Ishikawa (cell line): Measurements from ENCODE around the gene PDGFB.

Source experiments
- CEBPB ChIP-seq: IDR thresholded peaks from 2 replicates; pipeline ENCODE4 v1.6.1; 2012
- CREB1 ChIP-seq: IDR thresholded peaks from 2 replicates; pipeline ENCODE4 v1.6.1; 2012; ENCODE audit warnings: low read depth
- EGR1 ChIP-seq: IDR thresholded peaks from 2 replicates; pipeline ENCODE4 v1.6.1; 2012
- EP300 ChIP-seq: IDR thresholded peaks from 2 replicates; pipeline ENCODE4 v1.6.1; 2012; ENCODE audit warnings: borderline replicate concordance
- FOXM1 ChIP-seq: IDR thresholded peaks from 2 replicates; pipeline ENCODE4 v1.6.1; 2012; ENCODE audit warnings: low read depth, borderline replicate concordance
- MAX ChIP-seq: IDR thresholded peaks from 2 replicates; pipeline ENCODE4 v1.6.1; 2012
- NFIC ChIP-seq: IDR thresholded peaks from 2 replicates; pipeline ENCODE4 v1.6.1; 2012
- RAD21 ChIP-seq: IDR thresholded peaks from 2 replicates; pipeline ENCODE4 v1.6.1; 2012; ENCODE audit warnings: low read depth
- REST ChIP-seq: IDR thresholded peaks from 2 replicates; pipeline ENCODE4 v1.6.1; 2012; ENCODE audit warnings: low read depth, mild to moderate bottlenecking
- TAF1 ChIP-seq: IDR thresholded peaks from 2 replicates; pipeline ENCODE4 v1.6.1; 2012; ENCODE audit warnings: low read depth, mild to moderate bottlenecking
- TCF12 ChIP-seq: IDR thresholded peaks from 2 replicates; pipeline ENCODE4 v1.6.1; 2012; ENCODE audit warnings: low read depth
- TEAD4 ChIP-seq: IDR thresholded peaks from 2 replicates; pipeline ENCODE4 v1.6.1; 2012
- USF1 ChIP-seq: IDR thresholded peaks from 2 replicates; pipeline ENCODE4 v1.6.1; 2012
- YY1 ChIP-seq: IDR thresholded peaks from 2 replicates; pipeline ENCODE4 v1.6.1; 2012; ENCODE audit warnings: low read depth
- ZBTB7A ChIP-seq: IDR thresholded peaks from 2 replicates; pipeline ENCODE4 v1.6.1; 2012; ENCODE audit warnings: low read depth

The PDGFB gene

DNA sequence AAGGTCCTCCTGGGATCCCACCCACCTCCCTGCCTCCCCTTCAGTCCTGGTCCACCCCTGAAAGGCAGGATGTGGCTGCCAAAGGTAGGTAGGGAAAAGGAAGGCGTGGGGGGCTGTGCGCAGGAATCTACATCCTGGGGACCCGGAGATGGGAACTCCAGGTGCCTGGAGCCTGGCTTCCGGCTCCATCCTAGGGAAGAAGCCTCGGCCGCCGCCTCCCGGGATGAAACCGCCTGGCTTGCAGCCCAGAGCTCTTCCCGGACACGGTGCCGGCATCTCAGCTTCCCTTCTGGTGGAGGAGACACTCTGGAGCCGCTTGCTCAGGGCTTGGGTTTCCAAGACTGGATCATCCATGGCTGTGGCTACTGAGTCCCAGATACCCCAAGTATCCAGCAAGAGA lies 33.3 kb upstream of the PDGFB start:
- TF ChIP-seq CEBPB (no peak), USF1 (no peak), ZBTB7A (no peak), NFIC (no peak), MAX (no peak), YY1 (no peak), TEAD4 (no peak), TCF12 (no peak)

DNA sequence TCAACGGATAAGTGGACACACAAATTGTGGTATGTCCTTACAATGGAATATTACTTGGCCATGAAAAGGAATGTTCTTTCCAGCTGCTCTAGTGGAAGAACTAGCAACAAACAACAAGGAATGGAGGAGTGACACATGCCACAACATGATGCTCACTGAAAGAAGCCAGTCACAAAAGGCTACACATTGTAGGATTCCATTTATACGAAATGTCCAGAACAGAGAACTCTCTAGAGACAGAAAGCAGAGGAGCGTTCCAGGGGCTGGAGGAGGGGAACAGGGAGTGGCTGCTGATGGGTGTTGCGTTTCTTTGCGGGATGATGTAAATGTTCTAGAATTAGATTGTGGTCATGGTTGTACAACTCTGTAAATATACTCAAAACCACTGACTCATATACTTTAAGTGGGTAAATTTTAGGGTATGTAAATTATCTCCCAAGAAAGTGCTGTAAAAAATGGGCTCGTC lies 32.4 kb upstream of the PDGFB start:
- TF ChIP-seq EP300 = no peak
- TF ChIP-seq YY1 = no peak
- TF ChIP-seq FOXM1 = no peak
- TF ChIP-seq TEAD4 = no peak
- TF ChIP-seq REST = no peak
- TF ChIP-seq USF1 = no peak
- TF ChIP-seq RAD21 = no peak
- TF ChIP-seq TAF1 = no peak
- no peak for TF ChIP-seq CREB1
- no peak for TF ChIP-seq TCF12

GRCh38 chr22:39276440-39277141 lies 31.8 kb upstream of the PDGFB start:
- no peak for TF ChIP-seq TCF12
- no peak for TF ChIP-seq EP300
- no peak for TF ChIP-seq FOXM1
- TF ChIP-seq ZBTB7A = no peak
- TF ChIP-seq YY1 = no peak
- TF ChIP-seq MAX = no peak
- no peak for TF ChIP-seq NFIC

GRCh38 chr22:39275814-39276439 lies 31.1 kb upstream of the PDGFB start:
- TF ChIP-seq NFIC (no peak), TEAD4 (no peak), MAX (no peak), ZBTB7A (no peak), USF1 (no peak)

DNA sequence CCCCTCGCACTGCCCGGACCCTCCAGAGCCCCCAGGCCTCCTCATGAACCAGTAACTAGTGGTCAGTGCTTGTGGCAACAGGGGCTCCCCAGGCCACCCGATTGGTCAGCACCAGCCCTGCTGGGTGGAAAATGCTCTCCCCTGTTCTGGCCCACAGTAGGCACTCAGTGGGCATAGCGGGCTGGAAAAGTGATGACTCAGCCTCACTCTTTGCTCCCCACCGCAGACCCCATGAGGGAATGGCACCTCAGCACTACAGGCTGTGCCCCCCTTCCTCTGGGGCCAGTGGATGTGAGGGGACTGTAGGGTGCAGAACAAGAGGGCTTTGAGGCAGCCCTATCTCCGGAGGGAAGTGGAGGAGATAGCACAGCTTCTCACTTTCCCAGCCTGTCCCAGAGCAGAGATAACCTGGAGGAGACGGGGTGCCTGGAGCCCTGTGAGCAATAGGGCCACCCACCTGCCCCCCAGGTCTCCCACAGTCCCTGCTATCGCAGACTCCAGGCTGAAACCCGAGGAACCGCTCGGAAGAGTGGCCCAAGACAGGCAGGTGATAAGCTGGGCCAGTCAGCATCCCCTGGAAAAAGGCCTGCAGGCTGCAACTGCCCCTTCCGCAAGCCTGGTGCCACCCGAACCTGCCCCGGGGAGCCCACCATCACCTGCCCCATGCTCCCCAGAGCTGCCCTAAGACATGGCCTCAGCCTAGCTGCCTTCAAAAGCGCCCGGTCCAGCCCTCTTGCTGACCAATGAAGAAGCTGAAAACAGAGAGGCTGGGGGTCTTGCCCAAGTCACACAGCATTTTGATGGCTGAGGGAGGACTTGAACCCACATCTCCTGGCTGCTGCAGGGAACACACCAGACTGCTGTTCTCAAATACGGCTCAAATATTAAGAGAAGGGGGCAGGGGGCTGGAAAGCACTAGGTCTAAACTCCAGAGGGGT lies 29.4 kb upstream of the PDGFB start:
- no peak for TF ChIP-seq YY1
- TF ChIP-seq EP300 = no peak
- TF ChIP-seq EGR1 = no peak
- no peak for TF ChIP-seq TEAD4
- no peak for TF ChIP-seq TCF12

DNA sequence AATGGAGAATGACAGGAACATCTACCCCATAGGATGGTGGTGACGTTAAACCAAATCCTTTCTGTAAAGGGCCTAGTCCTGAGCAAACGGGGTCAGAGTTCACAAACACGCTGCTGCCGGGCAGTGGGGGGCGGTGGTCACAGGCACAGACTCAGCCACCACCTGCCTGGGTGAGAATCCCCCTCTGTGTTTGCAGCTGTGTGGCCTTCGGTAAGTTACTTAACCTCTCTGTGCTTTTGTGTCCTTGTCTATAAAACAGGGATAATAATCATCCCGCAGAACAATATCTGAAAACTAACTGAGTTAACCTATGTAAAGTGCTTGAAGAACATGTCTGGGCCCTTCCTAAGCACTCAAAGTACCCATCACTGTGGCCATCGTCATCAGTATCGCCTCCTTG lies 26.0 kb upstream of the PDGFB start:
- no peak for TF ChIP-seq FOXM1
- TF ChIP-seq CREB1 = no peak
- TF ChIP-seq RAD21 = no peak
- TF ChIP-seq ZBTB7A = no peak
- TF ChIP-seq CEBPB = no peak
- no peak for TF ChIP-seq EP300
- TF ChIP-seq USF1 = no peak
- no peak for TF ChIP-seq EGR1
- TF ChIP-seq TEAD4 = no peak
- TF ChIP-seq MAX = no peak
- TF ChIP-seq YY1 = no peak
- TF ChIP-seq TCF12 = no peak
- TF ChIP-seq TAF1 = no peak
